Uterus (tissue), 2 donors: ENCODE results near the gene ICAM2.

Experiments used
- POLR2A ChIP-seq, 2 donors: fragments of 450-650 bp; IDR thresholded peaks; one replicate each; pipeline ENCODE4 v1.6.1; 2016; ENCODE audit warnings: antibody characterized with exemption in 2 of 2, mild to moderate bottlenecking in 1 of 2, moderate library complexity in 1 of 2
- TF ChIP-seq, protein P1 (sequence below), 4 experiments: fragments of 200-600 bp in 2 of 4; fragments of 450-650 bp in 2 of 4; sonication (generic) in 2 of 4; IDR thresholded peaks; one replicate each; pipeline ENCODE4 v1.5.1; 2016 to 2019; ENCODE audit warnings: antibody characterized with exemption in 4 of 4, mild to moderate bottlenecking in 2 of 4, moderate library complexity in 1 of 4

DNA sequence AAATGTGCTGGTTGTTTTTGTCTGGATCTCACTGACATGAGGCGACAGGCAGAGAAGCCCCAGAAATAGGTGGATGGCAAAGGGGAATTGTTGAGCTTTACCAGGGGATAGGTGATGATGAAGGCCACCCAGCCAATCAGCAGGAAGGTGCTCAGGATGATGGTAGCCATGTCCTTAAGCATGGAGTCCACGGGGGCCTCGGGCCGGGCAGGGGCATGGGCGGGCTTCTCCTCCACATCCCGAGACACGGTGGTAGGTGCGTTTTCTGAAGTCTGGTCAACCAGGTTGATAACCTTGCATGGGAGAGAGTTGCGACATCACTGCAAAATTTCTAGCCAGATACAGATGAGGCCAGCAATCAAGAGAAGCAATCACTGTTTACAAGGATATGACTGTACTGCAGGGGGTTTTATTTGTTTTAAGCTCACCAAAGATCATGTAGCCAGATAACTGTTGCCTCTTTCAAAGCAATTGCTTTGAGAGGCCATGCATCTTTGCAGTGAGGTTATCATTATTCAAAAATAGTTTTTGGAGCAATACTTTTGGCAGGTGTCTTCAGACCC, 37.3 kb upstream of the ICAM2 start:
- no peak for TF ChIP-seq POLR2A (IDR thresholded peaks at IDR 0.05)
- TF ChIP-seq, protein P1, sequence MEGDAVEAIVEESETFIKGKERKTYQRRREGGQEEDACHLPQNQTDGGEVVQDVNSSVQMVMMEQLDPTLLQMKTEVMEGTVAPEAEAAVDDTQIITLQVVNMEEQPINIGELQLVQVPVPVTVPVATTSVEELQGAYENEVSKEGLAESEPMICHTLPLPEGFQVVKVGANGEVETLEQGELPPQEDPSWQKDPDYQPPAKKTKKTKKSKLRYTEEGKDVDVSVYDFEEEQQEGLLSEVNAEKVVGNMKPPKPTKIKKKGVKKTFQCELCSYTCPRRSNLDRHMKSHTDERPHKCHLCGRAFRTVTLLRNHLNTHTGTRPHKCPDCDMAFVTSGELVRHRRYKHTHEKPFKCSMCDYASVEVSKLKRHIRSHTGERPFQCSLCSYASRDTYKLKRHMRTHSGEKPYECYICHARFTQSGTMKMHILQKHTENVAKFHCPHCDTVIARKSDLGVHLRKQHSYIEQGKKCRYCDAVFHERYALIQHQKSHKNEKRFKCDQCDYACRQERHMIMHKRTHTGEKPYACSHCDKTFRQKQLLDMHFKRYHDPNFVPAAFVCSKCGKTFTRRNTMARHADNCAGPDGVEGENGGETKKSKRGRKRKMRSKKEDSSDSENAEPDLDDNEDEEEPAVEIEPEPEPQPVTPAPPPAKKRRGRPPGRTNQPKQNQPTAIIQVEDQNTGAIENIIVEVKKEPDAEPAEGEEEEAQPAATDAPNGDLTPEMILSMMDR (IDR thresholded peaks at IDR 0.05), result no peak
